ENCODE results near the gene SUN2. TPM values are rescaled to one million over a fixed set of nuclear protein-coding genes. Genes with fewer than 3 reads are reported as not detected.

The SUN2 gene
- total RNA-seq, 1 experiment from 2014 or later: 55.5 TPM

- no TSS peak for BruUV-seq (replicated peaks)
- CTCF ChIA-PET: no interaction called here
- no peak for TF ChIP-seq EZH2 (IDR thresholded peaks at IDR 0.05; ENCODE audit: low read length, unreplicated experiment)
- no peak for TF ChIP-seq EZH2phosphoT487 (IDR thresholded peaks at IDR 0.05; ENCODE audit: borderline replicate concordance, low read length)
- TF ChIP-seq CTCF (conservative IDR thresholded peaks at IDR 0.05; ENCODE audit: low read depth, low read length): no peak
- Histone ChIP-seq H3K36me3 (ENCODE audit: low read depth, low read length) (peaks cover 26% of the 10 kb centered on the region), H3K4me3 (ENCODE audit: low read length) (no peak overlapping the region), H3K9me2 (replicated peaks; ENCODE audit: low read length) (no peaks in the 10 kb centered on the region), H3K4me2 (ENCODE audit: low read length) (no peak overlapping the region), H3K9me3 (ENCODE audit: low read length) (no peaks in the 10 kb centered on the region), H3K9ac (ENCODE audit: low read length) (no peak overlapping the region), H3F3A (ENCODE audit: low read length, unreplicated experiment) (no peaks in the 10 kb centered on the region), H3K27me3 (ENCODE audit: low read length) (no peaks in the 10 kb centered on the region), H3K79me2 (ENCODE audit: low read length) (no peaks in the 10 kb centered on the region), H4K20me1 (ENCODE audit: low read length) (no peaks in the 10 kb centered on the region), H2AFZ (ENCODE audit: low read length) (no peak overlapping the region), H3K4me1 (ENCODE audit: insufficient read depth, low read length) (no peaks in the 10 kb centered on the region), H3K27ac (ENCODE audit: low read length) (no peak overlapping the region)
- ATAC-seq (no peak), DNase-seq (no peak)
- POLR2A ChIA-PET (ENCODE audit: unreplicated experiment): no interaction called here
- intact Hi-C loops (cut with micrococcal nuclease): no loop called here
Measured at GRCh38 chr22:38727123-38727522, 28.7 kb downstream of the SUN2 start.

GRCh38 chr22:38725900-38726655, 29.7 kb downstream of the SUN2 start:
- Histone ChIP-seq H3K9me3 (ENCODE audit: low read length) (no peaks in the 10 kb centered on the region), H3K36me3 (ENCODE audit: low read depth, low read length) (peaks cover 31% of the 10 kb centered on the region), H2AFZ (ENCODE audit: low read length) (no peak overlapping the region), H3K27ac (ENCODE audit: low read length) (no peak overlapping the region), H3K4me1 (ENCODE audit: insufficient read depth, low read length) (no peaks in the 10 kb centered on the region), H3K4me2 (ENCODE audit: low read length) (no peak overlapping the region), H3F3A (ENCODE audit: low read length, unreplicated experiment) (no peaks in the 10 kb centered on the region), H3K4me3 (ENCODE audit: low read length) (no peak overlapping the region), H4K20me1 (ENCODE audit: low read length) (no peaks in the 10 kb centered on the region), H3K79me2 (ENCODE audit: low read length) (no peaks in the 10 kb centered on the region), H3K9me2 (replicated peaks; ENCODE audit: low read length) (no peaks in the 10 kb centered on the region), H3K9ac (ENCODE audit: low read length) (no peak overlapping the region), H3K27me3 (ENCODE audit: low read length) (no peaks in the 10 kb centered on the region)
- CTCF ChIA-PET: no interaction called here
- no peak for DNase-seq
- ATAC-seq: no peak
- BruUV-seq (replicated peaks): no TSS peak
- POLR2A ChIA-PET (ENCODE audit: unreplicated experiment): no interaction called here
- intact Hi-C loops (cut with micrococcal nuclease): no loop called here
- TF ChIP-seq EZH2phosphoT487 (IDR thresholded peaks at IDR 0.05; ENCODE audit: borderline replicate concordance, low read length): no peak
- no peak for TF ChIP-seq CTCF (conservative IDR thresholded peaks at IDR 0.05; ENCODE audit: low read depth, low read length)
- TF ChIP-seq EZH2 (IDR thresholded peaks at IDR 0.05; ENCODE audit: low read length, unreplicated experiment): no peak

DNA sequence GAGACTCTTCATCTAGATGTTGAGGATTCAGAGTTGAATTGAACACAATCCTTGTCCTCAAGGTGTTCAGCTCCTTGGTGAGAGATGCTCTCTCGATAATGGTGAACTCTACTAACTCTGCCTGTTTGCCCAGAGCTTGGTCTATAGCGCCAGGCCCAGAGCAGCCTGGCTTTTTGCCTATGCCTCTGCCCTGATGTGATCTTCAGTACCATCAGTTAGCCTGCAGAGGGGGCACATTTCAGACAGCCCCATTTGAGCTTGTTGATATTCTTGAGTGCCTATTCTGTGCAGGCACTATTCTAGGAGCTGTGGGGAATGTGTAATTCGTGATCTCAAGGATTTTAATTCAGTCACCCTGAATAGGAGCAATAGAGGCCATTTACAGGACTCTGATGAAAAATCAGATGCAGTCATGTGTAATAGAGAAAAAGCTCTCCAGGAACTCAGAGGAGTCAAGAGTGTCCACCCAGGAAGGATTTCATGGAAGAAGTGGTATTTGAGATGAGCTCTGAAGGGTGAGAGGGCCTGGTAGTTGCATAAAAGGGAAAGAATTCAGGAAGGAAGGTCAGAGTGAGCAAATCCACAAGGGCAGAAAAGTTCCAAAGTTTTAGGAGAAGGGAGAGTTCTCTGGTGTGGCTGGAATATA, 30.7 kb downstream of the SUN2 start:
- no peak; the same call in 1 of the 2 replicates for ATAC-seq
- intact Hi-C loops (cut with micrococcal nuclease): no loop called here
- no peaks in the 10 kb centered on the region for H3K27me3 ChIP-seq (ENCODE audit: low read length)
- no peak overlapping the region for H2AFZ ChIP-seq (ENCODE audit: low read length)
- H3K36me3 ChIP-seq (ENCODE audit: low read depth, low read length): peaks cover 31% of the 10 kb centered on the region
- TF ChIP-seq EZH2phosphoT487 (IDR thresholded peaks at IDR 0.05; ENCODE audit: borderline replicate concordance, low read length): no peak
- peak; percentile 62 for TF ChIP-seq CTCF (conservative IDR thresholded peaks at IDR 0.05; ENCODE audit: low read depth, low read length)
- POLR2A ChIA-PET (ENCODE audit: unreplicated experiment): no interaction called here
- H3K9ac ChIP-seq (ENCODE audit: low read length): no peak overlapping the region
- no peaks in the 10 kb centered on the region for H3F3A ChIP-seq (ENCODE audit: low read length, unreplicated experiment)
- DNase-seq: peak; percentile 50
- no peaks in the 10 kb centered on the region for H3K9me2 ChIP-seq (replicated peaks; ENCODE audit: low read length)
- BruUV-seq (replicated peaks): no TSS peak
- H3K9me3 ChIP-seq (ENCODE audit: low read length): no peaks in the 10 kb centered on the region
- no peak overlapping the region for H3K4me2 ChIP-seq (ENCODE audit: low read length)
- peaks cover 4% of the 10 kb centered on the region; the same call in 1 of the 2 replicates for H3K79me2 ChIP-seq (ENCODE audit: low read length)
- no peaks in the 10 kb centered on the region for H4K20me1 ChIP-seq (ENCODE audit: low read length)
- no peak overlapping the region for H3K4me3 ChIP-seq (ENCODE audit: low read length)
- H3K27ac ChIP-seq (ENCODE audit: low read length): no peak overlapping the region
- CTCF ChIA-PET: interaction anchor here (1.0 kb wide), 1 partner anchor 44 kb away, joined by 4 read pairs; no protein-coding TSS in a partner anchor
- H3K4me1 ChIP-seq (ENCODE audit: insufficient read depth, low read length): peaks cover 4% of the 10 kb centered on the region; the same call in 1 of the 2 replicates

Data from PC-3 (cell line).